Left kidney (tissue), 8 donors: ENCODE results near the gene CDH10. TPM values are rescaled to one million over a fixed set of nuclear protein-coding genes. Genes with fewer than 3 reads are reported as not detected.

Source experiments
- DNase-seq: peaks from one replicate; pipeline ENCODE4 v3.0.0-alpha.2; 2013
- long read RNA-seq, 8 donors: transcript quantifications; one replicate each; lab custom pipeline, GENCODE V29; 2026
- polyA plus RNA-seq: library from polyadenylated mRNA; unstranded; fragments of 120-200 nt; gene quantifications from one replicate; pipeline ENCODE4 v1.2.1, GENCODE V29; 2013; ENCODE audit not compliant: insufficient read length

Gene CDH10
- polyA plus RNA-seq: 7.7 TPM
- long read RNA-seq, donor 1: 0 reads
- long read RNA-seq, donor 2, partial matches to known transcripts: 0 of 2 reads
- long read RNA-seq, donor 2, other reads (novel, unspliced or antisense): 0 of 2 reads
- long read RNA-seq, donor 3: 0 reads
- long read RNA-seq, donor 4: 0 reads
- long read RNA-seq, donor 5, partial matches to known transcripts: 0 of 2 reads
- long read RNA-seq, donor 5, other reads (novel, unspliced or antisense): 0 of 2 reads
- long read RNA-seq, donor 6: 0 reads
- long read RNA-seq, donor 7, partial matches to known transcripts: 0 of 1 reads
- long read RNA-seq, donor 7, other reads (novel, unspliced or antisense): 0 of 1 reads
- long read RNA-seq, donor 8: 0 reads

DNA sequence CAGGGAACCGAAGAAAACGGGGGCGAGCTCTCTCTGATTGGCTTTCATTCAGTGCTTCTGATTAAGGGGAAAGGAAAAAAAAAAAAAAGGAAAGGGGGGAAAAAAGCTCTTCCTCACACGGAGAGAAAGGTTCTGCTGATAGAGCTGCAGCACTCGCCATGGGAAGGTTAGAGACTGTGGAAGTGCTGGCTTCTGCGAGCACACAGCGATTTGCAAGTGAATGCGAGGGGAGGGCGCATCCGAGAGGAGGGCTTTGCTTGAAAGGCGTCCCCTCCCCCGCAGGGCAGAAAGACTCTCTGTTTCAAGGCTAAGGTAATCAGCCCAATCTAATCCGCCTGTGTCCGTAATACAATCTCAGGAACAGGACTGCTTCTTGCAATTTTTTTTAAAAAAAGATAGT lies at the start of gene CDH10:
Gene CDH10 (minus strand): TSS at position 218 of the 400 bp plus-strand sequence. CDS start 51,488 bp downstream, outside the sequence.
- DNase-seq: peak; percentile 77

DNA sequence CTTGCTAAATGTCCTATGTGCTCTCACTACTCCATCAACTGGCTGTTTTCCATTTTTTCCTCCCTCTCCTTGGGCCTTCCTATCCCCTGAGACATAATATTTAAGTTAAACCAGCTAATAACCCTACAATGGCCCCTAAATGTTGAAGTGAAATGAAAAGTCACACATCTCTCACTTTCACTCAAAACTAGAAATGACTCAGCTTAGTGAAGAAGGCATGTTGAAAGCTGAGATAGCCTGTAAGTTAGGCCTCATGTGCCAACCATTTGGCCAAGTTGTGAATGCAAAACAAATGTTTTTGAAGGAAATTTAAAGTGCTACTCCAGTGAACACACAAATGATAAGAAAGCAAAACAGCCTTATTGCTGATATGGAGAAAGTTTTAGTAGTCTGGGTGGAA lies 48.8 kb upstream of the CDH10 start:
- DNase-seq: no peak

DNA sequence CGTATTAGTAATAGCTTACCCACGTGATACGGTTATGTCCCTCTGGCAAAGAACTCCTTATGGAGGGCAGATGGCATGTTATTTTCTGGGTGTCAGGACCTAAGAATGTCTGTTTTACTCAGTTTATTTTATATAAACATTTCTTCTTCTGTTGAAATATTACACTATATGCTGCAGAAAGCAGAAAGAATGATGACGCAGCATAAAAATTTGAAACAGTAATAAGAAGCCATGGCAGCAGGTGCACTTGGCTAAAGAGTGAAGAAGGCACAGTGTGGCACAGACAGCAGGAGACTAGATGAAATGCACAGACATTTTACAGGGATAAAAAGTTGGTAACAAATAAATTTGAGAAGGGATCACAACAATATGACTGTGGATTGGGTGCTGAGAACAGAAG lies 46.3 kb upstream of the CDH10 start:
- no peak for DNase-seq

DNA sequence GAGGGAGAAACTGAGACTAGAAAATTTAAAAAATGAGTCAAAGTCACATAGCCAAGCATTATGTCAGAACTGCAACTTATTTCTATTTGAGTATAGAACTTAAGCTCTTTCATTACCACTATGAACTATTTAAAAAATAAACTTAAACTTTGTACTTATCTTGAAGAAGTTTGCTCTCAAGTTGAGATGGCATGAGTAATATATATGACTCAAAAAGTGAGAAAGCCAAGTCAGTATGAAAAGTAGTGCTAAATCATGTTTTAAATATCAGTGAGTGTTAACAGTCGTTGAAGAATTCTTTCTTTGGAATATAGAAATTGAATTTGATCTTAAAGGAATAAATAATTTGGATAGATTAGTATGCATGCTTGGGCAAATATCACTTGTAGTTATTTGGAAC lies 36.3 kb upstream of the CDH10 start:
- DNase-seq: no peak

DNA sequence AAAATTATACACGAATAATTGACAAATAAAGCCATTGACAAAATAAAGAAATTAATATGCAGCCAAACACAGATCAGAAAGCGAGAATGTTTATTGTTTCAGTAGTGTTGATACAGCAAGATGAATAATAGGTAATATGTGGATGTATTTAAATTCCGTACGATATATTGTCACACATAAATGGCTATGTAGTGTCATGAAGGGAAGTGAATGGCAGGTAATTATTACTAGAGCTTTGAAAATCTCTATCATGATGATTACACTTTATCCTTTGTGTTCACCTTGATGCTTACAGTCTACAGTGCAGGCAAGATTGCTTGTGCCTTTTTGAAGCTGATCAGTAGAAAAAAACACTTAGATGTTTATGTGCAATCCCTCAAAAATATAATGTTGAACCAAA lies 23.3 kb upstream of the CDH10 start:
- no peak for DNase-seq

DNA sequence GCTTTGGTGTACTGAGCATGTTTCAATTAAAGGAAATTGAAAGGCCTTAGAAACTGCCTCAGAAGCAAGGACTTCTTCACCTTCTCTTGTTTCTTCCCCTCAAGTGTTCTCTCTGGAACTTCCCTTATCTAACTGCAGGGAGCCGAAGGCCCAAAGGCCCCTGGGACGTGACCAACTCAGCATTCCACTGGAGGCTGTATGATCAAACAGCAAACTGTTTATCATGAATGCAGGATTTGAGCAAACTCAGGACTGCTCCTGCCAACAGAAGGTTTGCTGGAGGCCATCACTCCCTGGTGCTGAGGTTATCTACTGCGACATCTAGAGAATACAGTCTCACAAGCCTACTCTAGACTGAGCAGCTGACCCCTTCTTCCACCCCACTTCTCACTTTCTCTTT lies 4.8 kb upstream of the CDH10 start:
- DNase-seq: no peak

DNA sequence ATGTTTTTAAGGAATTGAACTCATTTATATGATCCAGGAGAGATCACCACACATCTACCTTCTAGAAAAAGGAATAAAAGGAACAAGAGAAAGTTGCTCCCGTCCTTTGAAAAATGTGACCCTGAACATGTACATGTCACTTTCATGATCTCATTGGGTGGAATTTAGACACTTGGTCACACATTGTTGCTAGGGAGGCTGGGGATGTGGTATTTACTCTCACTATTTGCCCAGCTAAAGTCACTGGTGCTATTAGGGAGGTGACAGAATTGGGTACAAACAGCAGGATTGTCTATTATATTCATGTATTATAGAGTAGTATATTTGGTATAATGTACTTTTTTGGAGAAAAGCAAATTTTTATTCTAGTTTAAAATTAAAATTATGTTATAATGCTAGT lies 2.1 kb upstream of the CDH10 start:
- no peak for DNase-seq

DNA sequence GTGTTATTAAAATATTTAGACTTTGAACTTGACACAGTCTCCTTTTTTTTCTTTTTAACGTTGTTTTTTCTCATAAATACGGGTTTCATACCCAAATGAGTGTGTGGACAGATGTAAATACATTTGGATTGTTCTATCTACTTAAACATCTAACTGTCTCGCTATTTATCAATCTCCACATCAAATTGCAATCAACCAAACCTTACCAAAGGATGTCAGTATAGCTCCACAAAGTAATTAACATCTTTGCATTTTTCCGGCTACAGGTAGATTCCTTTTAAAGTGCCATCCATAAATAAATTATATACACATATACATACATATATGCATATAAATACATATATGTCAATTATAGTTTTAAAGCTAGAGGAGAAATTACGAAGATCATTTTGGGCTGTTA lies 705 bp upstream of the CDH10 start:
- DNase-seq: no peak

DNA sequence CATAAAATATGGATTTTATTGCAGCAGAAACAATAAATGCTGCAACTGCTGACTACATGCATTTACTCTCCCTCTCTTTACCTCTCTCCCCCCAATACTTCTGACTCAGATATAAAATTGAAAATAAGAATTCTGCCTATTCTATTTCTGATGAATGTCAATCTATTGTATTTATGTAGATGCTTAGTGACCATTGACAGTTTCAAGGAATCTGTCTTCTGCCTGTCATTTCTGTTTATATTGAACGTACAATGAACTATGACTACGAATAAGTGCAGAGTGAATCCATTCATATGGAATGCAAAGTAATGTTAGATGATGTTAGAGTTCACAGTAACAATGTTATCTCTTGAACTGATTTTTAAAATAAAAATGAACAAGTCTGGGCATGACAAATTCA lies 898 bp downstream of the CDH10 start:
- DNase-seq: no peak

DNA sequence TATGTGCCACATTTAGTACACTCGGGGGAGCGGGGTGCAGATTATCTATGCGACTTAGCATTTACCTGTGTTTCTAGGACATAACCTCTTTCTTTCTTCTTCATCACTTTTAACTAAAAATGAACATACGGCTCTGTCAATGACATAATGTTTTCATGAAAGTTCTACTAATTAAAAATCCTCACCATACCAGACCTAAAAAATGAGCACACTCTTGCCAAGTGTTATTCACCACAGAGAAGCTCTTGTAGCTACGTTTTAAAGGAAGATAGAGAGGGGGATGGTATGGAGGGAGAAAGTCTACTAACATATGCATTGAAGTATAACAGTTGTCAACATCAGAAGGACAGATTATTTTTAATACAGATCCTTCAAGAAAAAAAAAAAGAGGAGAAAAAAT lies 1.6 kb downstream of the CDH10 start:
- DNase-seq: no peak

DNA sequence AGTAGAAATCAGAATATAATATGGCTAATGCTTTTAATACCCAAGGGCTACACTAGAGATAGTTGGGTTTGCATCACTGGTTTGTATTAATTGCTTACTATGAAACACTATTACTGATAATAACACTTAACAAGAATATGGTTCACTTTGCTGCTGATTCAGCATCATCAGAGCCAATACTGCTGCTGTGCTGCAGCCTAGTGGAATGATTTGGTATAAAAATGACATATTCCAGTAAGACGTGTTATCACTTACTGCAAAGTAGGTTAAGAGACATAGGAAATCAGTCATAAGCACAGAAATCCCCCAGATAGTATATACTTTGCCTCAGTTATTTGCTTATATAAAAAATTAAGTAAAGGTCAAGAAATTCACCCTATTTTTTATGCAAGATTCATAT lies 2.8 kb downstream of the CDH10 start:
- DNase-seq: no peak

DNA sequence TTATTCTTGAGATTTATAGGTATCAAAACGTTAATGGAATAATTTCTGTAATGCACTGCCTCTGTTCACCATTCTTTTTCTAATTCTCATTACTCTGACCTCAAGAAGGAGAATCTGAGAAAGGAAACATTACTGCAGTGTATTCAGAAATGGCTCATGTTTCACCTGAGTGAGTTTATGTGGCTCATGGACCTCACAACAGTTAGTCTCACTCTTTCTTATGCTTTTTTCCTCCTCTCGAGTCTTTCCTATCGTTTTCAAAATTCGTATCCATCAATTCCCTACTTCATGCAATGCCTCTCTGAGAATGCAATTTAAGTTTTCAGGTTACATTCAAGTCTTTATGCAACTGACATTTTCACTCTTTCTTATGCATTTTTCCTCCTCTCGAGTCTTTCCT lies 9.6 kb downstream of the CDH10 start:
- no peak for DNase-seq

DNA sequence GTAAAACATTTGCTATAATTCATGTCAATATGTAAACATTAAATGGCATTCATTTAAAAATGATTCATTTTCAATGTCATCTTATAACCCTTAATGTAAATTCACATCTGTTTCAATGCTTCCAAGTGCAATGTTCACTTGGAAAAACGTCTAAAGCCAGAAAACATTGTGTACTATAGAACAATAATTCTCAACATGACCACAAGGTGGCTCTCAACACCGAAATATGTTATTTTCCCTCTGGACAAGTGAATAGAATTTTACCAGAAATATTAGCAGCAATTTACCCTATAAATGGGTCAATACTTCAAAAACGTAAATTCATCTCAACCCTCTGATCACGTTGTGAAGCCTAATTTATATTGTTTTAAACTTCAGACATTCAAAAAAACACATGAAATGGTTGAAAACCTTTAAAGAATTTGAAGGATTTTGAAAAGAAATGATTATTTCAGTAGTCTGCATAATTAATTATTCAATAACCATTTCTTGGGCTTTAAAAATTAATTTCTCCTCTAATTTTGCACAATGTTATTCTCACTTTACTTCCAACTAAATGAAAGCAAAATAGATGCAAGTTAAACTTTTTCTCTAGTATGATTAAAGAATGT lies 11.0 kb downstream of the CDH10 start:
- DNase-seq: peak; percentile 59

DNA sequence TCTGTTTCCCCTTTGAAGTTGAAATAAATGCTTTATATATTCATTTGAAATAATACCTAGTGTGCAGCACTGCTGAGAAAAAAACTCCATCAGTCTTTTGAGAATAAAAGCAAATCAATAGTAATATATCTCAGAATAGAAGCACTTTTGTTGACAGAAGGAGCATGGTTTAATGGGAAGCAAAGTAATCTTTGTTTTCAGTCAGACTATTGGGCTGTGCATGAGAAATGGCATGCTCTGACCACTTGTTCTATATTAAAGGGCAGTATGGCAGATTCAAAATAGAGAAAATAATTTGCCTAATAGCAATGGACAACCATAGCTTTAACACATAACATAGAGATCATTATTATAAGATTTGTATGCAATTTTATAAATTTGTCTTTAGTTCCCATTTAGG lies 12.4 kb downstream of the CDH10 start:
- no peak for DNase-seq

DNA sequence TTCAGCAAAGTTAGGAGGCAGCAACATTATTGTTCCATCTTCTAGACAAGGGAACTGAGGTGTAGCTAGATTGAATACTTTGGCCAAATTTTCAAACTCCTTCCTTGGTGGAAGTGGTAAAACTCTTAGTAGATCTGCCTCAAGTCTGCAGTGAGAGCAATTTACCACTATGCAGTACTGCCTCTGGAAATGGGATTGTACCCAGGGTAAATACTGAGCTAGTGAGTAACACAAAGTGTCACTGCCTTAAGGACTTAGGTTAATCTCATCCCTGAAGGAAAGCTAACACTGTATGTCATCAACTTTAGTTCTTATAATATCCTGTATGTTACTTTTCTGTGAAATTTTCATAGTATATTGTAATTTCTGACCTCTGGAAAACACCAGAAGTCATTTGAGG lies 13.9 kb downstream of the CDH10 start:
- DNase-seq: no peak

DNA sequence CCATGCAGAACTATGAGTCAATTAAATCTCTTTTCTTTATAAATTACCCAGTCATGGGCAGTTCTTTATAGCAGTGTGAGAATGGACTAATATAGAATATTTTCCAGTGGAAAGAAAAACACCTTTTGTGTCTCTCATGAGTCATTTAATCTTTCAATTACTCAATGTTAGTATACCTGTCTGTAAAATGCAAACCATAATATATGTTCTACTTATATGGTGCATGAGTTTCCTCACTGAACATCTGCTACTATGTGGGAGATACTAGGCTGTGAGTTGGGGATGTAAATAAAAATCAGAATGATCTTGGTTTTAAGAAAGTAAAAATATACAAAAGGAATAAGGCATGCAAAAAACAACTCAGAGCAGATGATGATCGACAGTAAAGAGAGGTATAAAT lies 15.0 kb downstream of the CDH10 start:
- DNase-seq: no peak

DNA sequence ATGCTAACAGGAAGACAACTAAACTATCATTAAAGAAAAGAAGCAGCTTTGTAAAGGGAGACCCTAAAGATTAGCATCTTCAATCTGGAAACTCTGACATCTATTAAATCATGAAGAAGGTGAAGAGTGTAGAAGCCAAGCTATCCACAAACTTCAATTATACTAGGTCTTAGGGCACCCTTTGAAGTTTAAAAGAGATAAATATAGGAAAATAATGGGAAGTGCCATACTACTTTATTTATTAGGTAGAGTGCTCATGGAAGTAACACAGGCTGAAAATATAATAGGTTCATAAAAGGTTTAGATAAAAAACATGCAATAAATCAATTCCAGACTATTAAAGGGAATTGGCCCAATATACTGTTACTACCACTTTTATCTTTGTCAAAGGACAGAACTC lies 19.9 kb downstream of the CDH10 start:
- DNase-seq: no peak

DNA sequence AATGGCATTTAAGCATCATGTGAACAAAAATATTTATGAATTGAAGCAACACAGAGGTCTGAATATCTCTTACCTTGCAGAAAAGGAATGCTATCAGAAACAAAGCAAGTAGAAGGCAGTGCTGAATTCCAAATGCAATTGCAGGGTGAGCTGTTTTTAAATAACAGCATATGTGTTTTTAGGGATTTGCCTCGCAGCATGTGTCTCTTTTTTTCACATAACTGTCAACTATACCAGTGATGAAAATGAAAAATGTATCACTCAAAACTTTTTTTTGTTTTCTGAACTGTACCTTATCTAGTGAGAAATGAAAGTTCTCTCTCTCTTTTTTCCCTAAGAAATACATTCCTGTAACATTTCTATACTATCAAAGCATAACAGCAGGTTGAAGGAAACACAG lies 21.2 kb downstream of the CDH10 start:
- DNase-seq: no peak

DNA sequence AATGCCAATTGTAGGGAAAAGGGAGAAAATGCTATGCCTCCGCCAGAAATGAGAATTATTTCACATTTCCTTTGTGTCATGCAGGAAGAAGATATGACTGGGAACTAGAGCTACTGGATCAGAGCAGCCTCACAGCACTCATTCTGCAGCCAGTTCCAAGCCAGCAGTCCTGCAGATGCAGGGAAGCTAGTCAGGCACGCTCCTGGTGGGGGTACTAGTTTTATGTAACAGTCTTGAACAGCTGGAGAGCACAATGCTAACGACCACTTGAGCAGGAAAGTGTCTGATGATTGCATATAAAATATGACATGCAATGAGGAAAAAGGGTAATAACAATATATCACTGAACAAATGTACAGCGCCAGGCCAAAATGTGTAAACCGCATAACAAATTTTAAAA lies 21.7 kb downstream of the CDH10 start:
- DNase-seq: no peak

DNA sequence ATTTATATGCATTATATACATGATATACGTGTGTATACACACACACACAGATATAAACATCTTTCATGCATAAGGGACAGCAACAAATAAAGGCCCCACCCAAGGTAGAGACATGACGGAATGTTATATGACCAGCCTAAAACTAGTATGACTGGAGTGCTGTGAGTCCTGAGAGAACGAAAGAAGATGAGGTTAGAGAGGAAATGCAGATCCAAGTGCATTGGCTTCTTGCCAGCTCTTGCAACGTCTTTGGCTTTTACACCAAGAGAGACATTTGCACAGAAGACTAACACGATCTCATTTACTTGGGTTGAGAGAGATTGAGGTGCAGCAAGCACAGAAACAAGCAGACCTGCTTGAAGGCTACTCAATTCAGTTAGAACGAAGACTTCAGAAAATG lies 23.0 kb downstream of the CDH10 start:
- no peak for DNase-seq

DNA sequence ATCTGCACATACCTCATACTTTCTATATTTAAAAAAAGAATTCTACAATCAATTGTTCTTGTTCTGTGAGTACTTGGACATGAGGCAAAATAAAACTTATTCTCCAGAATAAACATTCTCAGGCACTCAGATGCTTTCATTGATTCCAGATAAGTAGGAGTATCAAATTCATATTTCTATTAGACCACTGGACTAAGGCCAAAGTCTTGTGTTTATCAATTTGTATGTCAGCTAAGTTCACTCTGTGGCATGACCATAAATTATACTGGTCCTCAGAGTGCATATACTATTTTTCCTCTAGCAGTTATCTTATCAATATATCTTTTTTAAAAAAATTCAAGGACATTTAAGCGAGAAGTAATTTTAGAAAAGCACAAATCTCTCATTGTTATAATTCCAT lies 28.2 kb downstream of the CDH10 start:
- DNase-seq: no peak

DNA sequence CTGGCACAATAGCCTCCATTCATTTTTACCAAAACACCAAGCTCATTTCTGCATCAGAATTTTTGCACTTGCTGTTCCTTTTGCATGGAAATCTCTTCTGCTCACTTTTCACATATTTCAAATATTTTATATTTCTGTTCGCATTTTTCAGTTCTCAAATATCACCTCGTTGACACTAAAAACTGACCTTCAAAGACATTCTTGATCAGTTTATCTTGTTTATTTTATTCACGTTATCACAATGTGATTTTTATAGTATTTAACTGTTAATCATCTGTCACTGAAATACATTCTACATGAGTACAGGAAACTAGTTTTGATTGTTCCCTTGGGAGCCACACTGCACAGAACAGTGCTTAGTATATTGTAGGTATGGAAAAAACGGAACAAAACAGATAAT lies 29.6 kb downstream of the CDH10 start:
- no peak for DNase-seq

DNA sequence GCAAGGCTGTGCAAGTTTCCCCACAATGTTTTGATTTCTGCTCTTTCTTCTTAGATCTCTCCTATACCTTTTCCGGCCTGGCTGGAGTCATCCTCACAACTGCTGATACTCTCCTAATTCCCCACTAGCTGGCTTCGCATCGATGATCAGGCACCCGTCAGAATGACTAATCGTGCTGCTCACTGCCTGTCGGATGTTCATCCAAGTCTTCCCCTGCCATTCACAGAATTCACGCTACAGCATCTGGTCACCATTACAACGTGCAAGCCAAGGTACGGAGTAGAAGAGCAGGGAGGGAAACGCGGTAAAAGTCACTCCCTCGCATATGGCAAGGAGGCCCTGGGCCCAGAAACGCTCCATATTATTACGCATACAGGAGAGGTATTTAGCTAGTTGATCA lies 35.1 kb downstream of the CDH10 start:
- DNase-seq: no peak

DNA sequence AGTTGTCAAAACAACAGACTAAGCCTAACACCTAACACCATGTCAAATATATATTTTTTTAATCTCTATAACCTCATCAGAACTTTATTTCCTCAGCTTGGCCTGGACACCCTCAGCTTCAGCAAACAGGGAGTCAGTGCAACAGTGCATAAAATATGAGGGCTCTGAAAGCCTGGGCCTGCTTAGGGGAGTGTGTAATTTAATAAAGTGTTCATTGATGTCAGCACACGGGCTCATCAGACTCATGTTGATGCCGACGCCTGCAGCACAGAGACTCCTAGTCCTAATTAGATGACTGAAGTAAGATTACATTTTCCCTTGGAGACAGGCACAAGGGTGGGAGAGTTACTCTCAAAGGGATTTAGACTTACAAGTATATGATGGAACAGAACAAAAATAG lies 37.8 kb downstream of the CDH10 start:
- no peak for DNase-seq
